Activated CD8-positive, alpha-beta memory T cell treated with anti-CD3 and anti-CD28 coated beads, Interleukin-2, amount 10 ng/mL, durations not matched to agents 7 days and 5 days (primary cell): ENCODE data around the gene CA10. TPM values are rescaled to one million over a fixed set of nuclear protein-coding genes. Genes with fewer than 3 reads are reported as not detected.

Experiments used
- ATAC-seq: fragments of 150-1000 bp; cut with Tn5 transposase; one replicate; pipeline ENCODE4 v1.10.0; 2021; ENCODE audit warnings: moderate library complexity
- CTCF ChIA-PET: fragments of 350-600 bp; sonication (Branson Sonifier 250); formaldehyde crosslinking; loops from one replicate; lab custom pipeline; 2021; ENCODE audit warnings: antibody characterized with exemption; lab: Charles Lee
- DNase-seq: peaks from one replicate; pipeline ENCODE4 v3.0.0-alpha.2; 2020
- H3K27ac Mint-ChIP-seq: one replicate; pipeline ENCODE4 v1.8.0; 2021; ENCODE audit warnings: mild to moderate bottlenecking, mixed read lengths
- H3K27me3 Mint-ChIP-seq: one replicate; pipeline ENCODE4 v1.8.0; 2021; ENCODE audit warnings: mixed read lengths
- H3K36me3 Mint-ChIP-seq: one replicate; pipeline ENCODE4 v1.8.0; 2021; ENCODE audit warnings: mild to moderate bottlenecking, mixed read lengths
- H3K4me1 Mint-ChIP-seq: one replicate; pipeline ENCODE4 v1.8.0; 2021; ENCODE audit warnings: mixed read lengths
- H3K4me3 Mint-ChIP-seq: one replicate; pipeline ENCODE4 v1.8.0; 2021; ENCODE audit warnings: mild to moderate bottlenecking, moderate library complexity, mixed read lengths
- H3K9me3 Mint-ChIP-seq: one replicate; pipeline ENCODE4 v1.8.0; 2022; ENCODE audit warnings: low read depth, mixed read lengths
- total RNA-seq, 2 experiments: library from RNA; stranded (reverse); gene quantifications; one replicate each; pipeline ENCODE4 v1.2.3, GENCODE V29; 2021

CA10 gene
- total RNA-seq, 2 experiments from 2014 or later = 0.09 to 0.30 TPM

GRCh38 chr17:51734976-51735375 lies 423.5 kb downstream of the CA10 start:
- Mint-ChIP-seq H3K9me3 (no peaks in the 10 kb centered on the region), H3K36me3 (no peaks in the 10 kb centered on the region), H3K4me3 (no peak overlapping the region), H3K27me3 (no peaks in the 10 kb centered on the region), H3K27ac (no peak overlapping the region), H3K4me1 (no peaks in the 10 kb centered on the region)
- ATAC-seq (no peak), DNase-seq (no peak)
- CTCF ChIA-PET = no interaction called here

DNA sequence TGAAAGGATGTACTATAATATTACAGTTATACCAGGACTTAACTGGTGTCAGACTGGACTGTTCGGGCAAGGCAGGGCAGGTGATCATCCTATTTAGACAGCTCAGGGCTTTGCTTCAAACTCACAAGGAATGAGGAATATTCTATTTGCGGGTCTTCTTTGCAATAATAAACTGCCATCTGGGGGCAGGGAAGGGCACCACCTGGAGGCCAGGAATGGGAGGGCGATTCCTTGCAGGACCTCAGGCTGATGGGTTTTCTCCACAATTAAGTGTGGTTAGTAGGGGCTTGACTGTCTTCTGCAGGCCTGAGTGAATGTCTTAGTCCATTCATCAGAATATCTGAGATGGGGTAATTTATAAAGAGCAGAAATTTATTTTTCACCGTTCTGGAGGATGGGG lies 424.1 kb downstream of the CA10 start:
- H3K9me3 Mint-ChIP-seq = no peaks in the 10 kb centered on the region
- ATAC-seq (no peak), DNase-seq (no peak)
- CTCF ChIA-PET = no interaction called here
- no peaks in the 10 kb centered on the region for H3K27me3 Mint-ChIP-seq
- H3K27ac Mint-ChIP-seq = no peak overlapping the region
- no peaks in the 10 kb centered on the region for H3K36me3 Mint-ChIP-seq
- H3K4me3 Mint-ChIP-seq = no peak overlapping the region
- no peaks in the 10 kb centered on the region for H3K4me1 Mint-ChIP-seq

DNA sequence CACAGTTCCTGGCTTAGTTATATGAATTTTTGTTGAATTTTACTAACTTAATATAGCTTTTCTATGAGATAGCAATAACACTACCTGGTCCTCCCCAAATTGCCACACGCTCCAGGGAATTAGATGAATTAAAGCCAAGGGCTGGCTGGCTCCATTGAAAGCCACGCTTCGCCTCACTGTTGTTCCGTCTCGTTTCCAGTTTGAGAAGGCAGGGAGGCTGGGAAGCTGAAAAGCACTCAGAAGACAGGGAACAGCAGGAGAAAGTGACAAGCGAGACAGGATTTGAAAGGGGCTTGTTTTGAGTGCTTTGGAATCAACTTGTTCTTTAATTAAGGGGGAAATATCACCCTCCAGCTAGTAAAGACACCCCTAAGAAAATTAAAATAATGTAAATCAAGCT lies 425.3 kb downstream of the CA10 start:
- no peaks in the 10 kb centered on the region for H3K4me1 Mint-ChIP-seq
- DNase-seq (no peak), ATAC-seq (no peak)
- no peaks in the 10 kb centered on the region for H3K36me3 Mint-ChIP-seq
- CTCF ChIA-PET = no interaction called here
- H3K27me3 Mint-ChIP-seq = no peaks in the 10 kb centered on the region
- H3K9me3 Mint-ChIP-seq = no peaks in the 10 kb centered on the region
- H3K4me3 Mint-ChIP-seq = no peak overlapping the region
- H3K27ac Mint-ChIP-seq = no peak overlapping the region

DNA sequence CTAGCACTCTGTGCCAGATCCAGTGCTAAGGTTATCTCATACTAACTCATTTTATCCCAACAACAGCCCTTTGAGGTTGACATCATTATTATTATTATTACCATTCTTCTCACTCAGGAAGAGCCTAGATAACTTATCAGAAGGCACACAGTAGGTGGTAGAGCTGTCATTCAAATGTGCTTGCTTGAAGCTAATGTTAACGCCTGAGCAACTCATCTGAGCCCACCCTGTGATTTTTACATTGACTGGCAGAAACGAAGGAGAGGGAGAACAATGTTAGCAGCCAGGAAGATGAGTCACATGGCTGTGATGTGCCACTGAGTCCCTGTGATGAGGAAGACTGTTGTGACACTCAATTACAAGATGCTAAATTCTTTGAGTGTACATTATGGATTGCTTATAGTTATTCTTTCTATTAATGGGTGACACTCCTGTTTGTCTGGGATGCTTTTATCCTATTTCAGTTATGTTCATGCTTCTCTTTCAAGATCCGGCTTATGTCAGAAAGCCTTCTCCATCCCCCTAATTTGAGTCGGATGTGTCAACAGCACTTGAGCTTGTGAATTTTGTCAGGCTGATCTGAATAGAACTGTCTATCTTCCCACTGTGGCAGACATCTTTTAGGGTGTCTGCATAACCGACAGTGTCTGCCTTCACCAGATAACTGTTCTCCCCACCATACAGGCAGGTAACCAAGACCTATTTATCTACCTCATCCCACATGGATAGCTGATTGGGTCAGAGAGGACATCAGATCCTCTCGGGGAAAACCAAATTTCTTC lies 426.4 kb downstream of the CA10 start:
- no peaks in the 10 kb centered on the region for H3K9me3 Mint-ChIP-seq
- no peak overlapping the region for H3K27ac Mint-ChIP-seq
- CTCF ChIA-PET = no interaction called here
- H3K27me3 Mint-ChIP-seq = no peaks in the 10 kb centered on the region
- DNase-seq = no peak
- no peaks in the 10 kb centered on the region for H3K36me3 Mint-ChIP-seq
- no peak overlapping the region for H3K4me3 Mint-ChIP-seq
- no peaks in the 10 kb centered on the region for H3K4me1 Mint-ChIP-seq
- ATAC-seq = no peak

- DNase-seq (no peak), ATAC-seq (no peak)
- CTCF ChIA-PET = no interaction called here
- Mint-ChIP-seq H3K9me3 (no peaks in the 10 kb centered on the region), H3K27me3 (no peaks in the 10 kb centered on the region), H3K4me1 (no peaks in the 10 kb centered on the region), H3K4me3 (no peak overlapping the region), H3K27ac (no peak overlapping the region), H3K36me3 (no peaks in the 10 kb centered on the region)
These were observed 428.0 kb downstream of the CA10 start for GRCh38 chr17:51730303-51731050.

DNA sequence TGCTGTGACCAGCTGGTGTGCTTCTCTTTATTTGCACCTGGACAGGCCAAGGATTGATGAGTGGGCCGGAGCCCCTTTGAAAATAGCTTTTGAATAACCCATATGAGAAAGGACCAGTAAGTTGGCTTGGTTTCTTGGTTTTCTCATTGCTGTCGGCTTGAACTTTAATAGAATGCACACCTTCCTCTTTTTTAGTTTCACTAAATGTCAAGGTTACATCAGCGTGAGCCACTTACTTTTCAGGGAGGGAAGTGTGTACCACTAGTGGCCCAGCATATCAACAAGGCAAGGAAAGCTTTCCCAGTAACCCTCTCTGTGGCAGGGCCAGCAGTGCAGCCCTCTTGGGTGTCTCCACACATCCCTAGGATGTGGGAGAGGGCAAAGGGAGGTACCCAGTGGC lies 433.3 kb downstream of the CA10 start:
- Mint-ChIP-seq H3K4me3 (no peak overlapping the region), H3K36me3 (no peaks in the 10 kb centered on the region), H3K9me3 (peaks cover 3% of the 10 kb centered on the region), H3K4me1 (no peaks in the 10 kb centered on the region), H3K27ac (no peak overlapping the region), H3K27me3 (no peaks in the 10 kb centered on the region)
- CTCF ChIA-PET = no interaction called here
- DNase-seq (no peak), ATAC-seq (no peak)

- CTCF ChIA-PET = no interaction called here
- Mint-ChIP-seq H3K4me3 (no peak overlapping the region), H3K9me3 (peaks cover 3% of the 10 kb centered on the region), H3K27ac (no peak overlapping the region), H3K4me1 (no peaks in the 10 kb centered on the region), H3K27me3 (no peaks in the 10 kb centered on the region), H3K36me3 (no peaks in the 10 kb centered on the region)
- no peak for ATAC-seq
- DNase-seq = no peak
These were observed 434.4 kb downstream of the CA10 start for GRCh38 chr17:51724043-51724580.

DNA sequence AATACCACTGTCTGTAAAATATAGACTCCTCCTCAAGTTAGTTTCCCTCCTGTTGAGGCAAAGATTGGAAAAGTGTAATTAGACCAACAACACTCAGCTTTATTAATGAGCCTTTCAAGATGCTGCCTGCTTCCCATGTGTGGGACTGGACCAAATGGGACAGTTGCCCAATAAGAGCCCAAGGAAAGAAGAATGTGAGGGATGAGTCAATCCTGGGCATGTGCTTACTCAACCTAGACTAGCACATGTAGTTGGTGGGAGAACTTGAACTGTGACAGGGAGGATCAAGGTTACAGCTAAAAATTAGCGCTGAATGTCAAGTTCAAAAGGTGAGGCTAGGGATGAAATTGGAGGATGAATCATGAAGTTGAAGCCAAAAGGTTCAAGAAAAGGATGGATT lies 435.5 kb downstream of the CA10 start:
- H3K4me3 Mint-ChIP-seq = no peak overlapping the region
- H3K4me1 Mint-ChIP-seq = no peaks in the 10 kb centered on the region
- H3K9me3 Mint-ChIP-seq = peaks cover 3% of the 10 kb centered on the region
- ATAC-seq = no peak
- no peak overlapping the region for H3K27ac Mint-ChIP-seq
- no peaks in the 10 kb centered on the region for H3K27me3 Mint-ChIP-seq
- CTCF ChIA-PET = no interaction called here
- H3K36me3 Mint-ChIP-seq = no peaks in the 10 kb centered on the region
- no peak for DNase-seq

- H3K36me3 Mint-ChIP-seq = no peaks in the 10 kb centered on the region
- H3K9me3 Mint-ChIP-seq = peaks cover 3% of the 10 kb centered on the region
- H3K4me3 Mint-ChIP-seq = no peak overlapping the region
- no peaks in the 10 kb centered on the region for H3K27me3 Mint-ChIP-seq
- H3K27ac Mint-ChIP-seq = no peak overlapping the region
- ATAC-seq (no peak), DNase-seq (no peak)
- CTCF ChIA-PET = no interaction called here
- no peaks in the 10 kb centered on the region for H3K4me1 Mint-ChIP-seq
These were observed 436.8 kb downstream of the CA10 start for GRCh38 chr17:51721730-51722129.

GRCh38 chr17:51720439-51720838 lies 438.1 kb downstream of the CA10 start:
- peaks cover 3% of the 10 kb centered on the region for H3K9me3 Mint-ChIP-seq
- H3K4me1 Mint-ChIP-seq = no peaks in the 10 kb centered on the region
- H3K36me3 Mint-ChIP-seq = no peaks in the 10 kb centered on the region
- no peak overlapping the region for H3K27ac Mint-ChIP-seq
- H3K4me3 Mint-ChIP-seq = no peak overlapping the region
- H3K27me3 Mint-ChIP-seq = no peaks in the 10 kb centered on the region
- DNase-seq (no peak), ATAC-seq (no peak)
- CTCF ChIA-PET = no interaction called here

DNA sequence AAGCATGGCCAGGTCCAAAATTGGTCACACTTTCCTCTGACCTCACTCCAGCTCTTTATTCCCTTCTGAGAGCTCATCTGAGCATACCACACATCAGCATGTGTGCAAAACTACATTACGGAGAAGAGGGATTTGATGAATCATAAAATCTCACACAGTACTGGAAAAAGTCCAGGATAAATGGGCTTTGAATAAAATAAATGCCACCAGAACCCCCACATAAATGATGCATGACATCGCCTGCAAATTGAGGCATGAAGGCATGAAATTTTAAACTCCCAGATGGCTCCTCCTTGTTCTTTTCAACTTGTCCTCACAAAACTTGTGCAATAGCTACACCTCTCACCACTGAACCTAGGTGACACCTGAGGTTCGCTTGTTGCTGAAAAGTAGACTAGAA lies 439.5 kb downstream of the CA10 start:
- DNase-seq = no peak
- H3K36me3 Mint-ChIP-seq = no peaks in the 10 kb centered on the region
- ATAC-seq = no peak
- H3K9me3 Mint-ChIP-seq = peaks cover 3% of the 10 kb centered on the region
- CTCF ChIA-PET = no interaction called here
- no peaks in the 10 kb centered on the region for H3K4me1 Mint-ChIP-seq
- H3K4me3 Mint-ChIP-seq = no peak overlapping the region
- no peaks in the 10 kb centered on the region for H3K27me3 Mint-ChIP-seq
- H3K27ac Mint-ChIP-seq = no peak overlapping the region

DNA sequence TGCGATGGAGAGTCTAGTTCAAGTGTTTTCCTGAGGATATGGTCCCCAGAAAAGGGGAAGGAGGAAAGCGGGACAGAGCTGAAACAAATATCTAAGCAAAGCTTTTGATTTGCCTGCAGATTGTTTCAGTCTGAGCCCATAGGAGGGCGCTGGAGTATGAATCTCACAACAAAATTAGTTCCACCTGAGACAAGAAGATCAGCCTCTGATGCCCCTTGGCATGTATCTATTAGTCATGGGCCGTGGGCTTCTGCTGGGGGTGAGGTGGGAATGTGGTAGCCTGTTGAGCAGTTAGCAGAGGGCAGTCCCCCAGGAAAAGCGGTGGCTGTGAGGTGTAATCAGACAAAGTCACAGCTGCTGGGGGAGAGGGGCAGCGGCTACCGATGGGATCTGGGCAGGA lies 446.9 kb downstream of the CA10 start:
- H3K9me3 Mint-ChIP-seq = no peaks in the 10 kb centered on the region
- no peaks in the 10 kb centered on the region for H3K4me1 Mint-ChIP-seq
- CTCF ChIA-PET = no interaction called here
- no peak for DNase-seq
- no peak for ATAC-seq
- no peaks in the 10 kb centered on the region for H3K36me3 Mint-ChIP-seq
- H3K27ac Mint-ChIP-seq = no peak overlapping the region
- peaks cover 10% of the 10 kb centered on the region for H3K27me3 Mint-ChIP-seq
- no peak overlapping the region for H3K4me3 Mint-ChIP-seq

GRCh38 chr17:51710634-51710979 lies 447.9 kb downstream of the CA10 start:
- no peak for ATAC-seq
- no peaks in the 10 kb centered on the region for H3K4me1 Mint-ChIP-seq
- CTCF ChIA-PET = no interaction called here
- no peaks in the 10 kb centered on the region for H3K36me3 Mint-ChIP-seq
- H3K9me3 Mint-ChIP-seq = no peaks in the 10 kb centered on the region
- no peak overlapping the region for H3K27ac Mint-ChIP-seq
- H3K27me3 Mint-ChIP-seq = peaks cover 10% of the 10 kb centered on the region
- no peak overlapping the region for H3K4me3 Mint-ChIP-seq
- DNase-seq = no peak
